Suppressor macrophage treated with lipopolysaccharide for 1 hour (primary cell): ENCODE measurements around the gene KCP.

Source experiments
- DNase-seq, 3 donors: peaks; one replicate each; pipeline ENCODE4 v3.0.0-alpha.2; 2020 to 2022

KCP gene

GRCh38 chr7:128938544-128939074, 28.1 kb upstream of the KCP start:
- DNase-seq = peak; percentile 72 to 90 (median 82)

- peak; percentile 83 to 93 (median 83) for DNase-seq
Measured at GRCh38 chr7:128937647-128938543, 27.4 kb upstream of the KCP start, which contains the start of gene IRF5. Gene IRF5, plus strand, starts transcription at chr7:128937927. Its CDS starts 4,155 bp downstream, at chr7:128942082.

- no peak for DNase-seq
Measured at GRCh38 chr7:128937271-128937646, 26.8 kb upstream of the KCP start.

- DNase-seq = no peak
Measured at GRCh38 chr7:128936798-128937197, 26.3 kb upstream of the KCP start.

- DNase-seq = no peak
Measured at GRCh38 chr7:128935342-128935730, 24.8 kb upstream of the KCP start.

GRCh38 chr7:128934361-128935341, 24.1 kb upstream of the KCP start:
- peak; percentile 86 to 98 (median 91) for DNase-seq

- DNase-seq = peak; percentile 79 to 83 (median 82)
Measured at GRCh38 chr7:128933180-128933891, 22.8 kb upstream of the KCP start.

- DNase-seq = no peak
Measured at GRCh38 chr7:128932862-128933179, 22.3 kb upstream of the KCP start.

- no peak for DNase-seq
Measured at GRCh38 chr7:128931965-128932861, 21.7 kb upstream of the KCP start.

- DNase-seq = no peak
Measured at GRCh38 chr7:128931190-128931798, 20.8 kb upstream of the KCP start.

GRCh38 chr7:128928882-128929788, 18.6 kb upstream of the KCP start:
- DNase-seq = no peak

GRCh38 chr7:128928159-128928813, 17.8 kb upstream of the KCP start:
- DNase-seq = no peak

GRCh38 chr7:128924707-128925588, 14.4 kb upstream of the KCP start:
- peak in 1 of 3 donors; percentile 32 for DNase-seq

- DNase-seq = no peak
Measured at GRCh38 chr7:128923411-128923800, 12.9 kb upstream of the KCP start.

GRCh38 chr7:128922496-128923410, 12.2 kb upstream of the KCP start:
- no peak for DNase-seq

GRCh38 chr7:128921866-128922440, 11.4 kb upstream of the KCP start:
- DNase-seq = no peak
